Activated CD8-positive, alpha-beta memory T cell treated with anti-CD3 and anti-CD28 coated beads, Interleukin-2, amount 50 U/mL, for 24 hours (primary cell): ENCODE measurements around the gene ZMYND10.

ENCODE experiments used
- DNase-seq: peaks from one replicate; pipeline ENCODE4 v3.0.0-alpha.2; 2020; ENCODE audit errors: extremely low read depth

The ZMYND10 gene

GRCh38 chr3:50345586-50346234, at the start of gene ZMYND10:
TSS of gene ZMYND10 (minus strand) at chr3:50345732. CDS start at chr3:50345579, 153 bp downstream.
- DNase-seq, result no peak

GRCh38 chr3:50393061-50393460, 47.5 kb upstream of the ZMYND10 start:
- DNase-seq, result no peak

GRCh38 chr3:50392101-50392715, 46.7 kb upstream of the ZMYND10 start:
- DNase-seq, result no peak

- DNase-seq, result no peak
Observed at GRCh38 chr3:50390508-50391224, 45.1 kb upstream of the ZMYND10 start.

GRCh38 chr3:50389414-50389767, 43.9 kb upstream of the ZMYND10 start:
- DNase-seq, result no peak

GRCh38 chr3:50388720-50389413, 43.3 kb upstream of the ZMYND10 start:
- no peak for DNase-seq

GRCh38 chr3:50388016-50388719, 42.6 kb upstream of the ZMYND10 start:
- DNase-seq, result no peak

- DNase-seq, result no peak
Observed at GRCh38 chr3:50385754-50386153, 40.2 kb upstream of the ZMYND10 start.

- DNase-seq, result no peak
Observed at GRCh38 chr3:50383750-50384149, 38.2 kb upstream of the ZMYND10 start.

- DNase-seq, result no peak
Observed at GRCh38 chr3:50382722-50383121, 37.2 kb upstream of the ZMYND10 start.

GRCh38 chr3:50381383-50381782, 35.9 kb upstream of the ZMYND10 start:
- DNase-seq, result no peak

GRCh38 chr3:50380405-50381085, 35.0 kb upstream of the ZMYND10 start:
- DNase-seq, result no peak

- DNase-seq, result no peak
Observed at GRCh38 chr3:50378757-50379156, 33.2 kb upstream of the ZMYND10 start.

GRCh38 chr3:50378024-50378423, 32.5 kb upstream of the ZMYND10 start:
- DNase-seq, result no peak

- DNase-seq, result no peak
Observed at GRCh38 chr3:50375258-50375931, 29.9 kb upstream of the ZMYND10 start.

- no peak for DNase-seq
Observed at GRCh38 chr3:50374363-50375257, 29.1 kb upstream of the ZMYND10 start.

- DNase-seq, result no peak
Observed at GRCh38 chr3:50373146-50374051, 27.9 kb upstream of the ZMYND10 start.

GRCh38 chr3:50372349-50372748, 26.8 kb upstream of the ZMYND10 start:
- no peak for DNase-seq
